ENCODE data around the gene ZNHIT3. TPM values are rescaled to one million over a fixed set of nuclear protein-coding genes. Genes with fewer than 3 reads are reported as not detected.

ZNHIT3 gene
- total and polyA plus RNA-seq, 2 of the 13 experiments (the other 11 are each of a cell fraction or from before 2014, with no cell fraction given), result 66.6 to 77.4 TPM

- TF ChIP-seq ZBTB39 (CRISPR knock-in tag; IDR thresholded peaks at IDR 0.05) (0 out of 2 replicates have a peak, but pooled peaks have one; percentile 52), RARG (CRISPR knock-in tag; IDR thresholded peaks at IDR 0.05; ENCODE audit: low read depth) (no peak), ZNF839 (CRISPR knock-in tag; IDR thresholded peaks at IDR 0.05; ENCODE audit: borderline replicate concordance) (peak; percentile 89; the same call in 1 of the 2 replicates), AKAP8 (CRISPR knock-in tag; IDR thresholded peaks at IDR 0.05) (peak; percentile 77), MLXIP (CRISPR knock-in tag; IDR thresholded peaks at IDR 0.05; ENCODE audit: borderline replicate concordance) (peak; percentile 57; the same call in 1 of the 2 replicates), EHMT2 (IDR thresholded peaks at IDR 0.05; ENCODE audit: borderline replicate concordance, low read depth, low read length) (no peak), ZNF253 (CRISPR knock-in tag; IDR thresholded peaks at IDR 0.05; ENCODE audit: borderline replicate concordance) (peak; percentile 58; the same call in 1 of the 2 replicates), MTERF4 (CRISPR knock-in tag; IDR thresholded peaks at IDR 0.05) (0 out of 2 replicates have a peak, but pooled peaks have one; percentile 4), TBX2 (CRISPR knock-in tag; IDR thresholded peaks at IDR 0.05; ENCODE audit: borderline replicate concordance) (peak; percentile 83), YY1 (IDR thresholded peaks at IDR 0.05; ENCODE audit: insufficient read depth, insufficient replicate concordance, low read depth, low read length) (peak; percentile 93), HNRNPUL1 (IDR thresholded peaks at IDR 0.05; ENCODE audit: low read depth, low read length) (no peak), BRCA1 (CRISPR knock-in tag; IDR thresholded peaks at IDR 0.05) (peak; percentile 77; the same call in 1 of the 2 replicates), SIN3B (IDR thresholded peaks at IDR 0.05; ENCODE audit: low read length) (peak; percentile 64; the same call in 1 of the 2 replicates), DR1 (CRISPR knock-in tag; IDR thresholded peaks at IDR 0.05) (peak; percentile 39), PTBP1 (IDR thresholded peaks at IDR 0.05; ENCODE audit: low read depth, low read length, poor library complexity, severe bottlenecking) (peak; percentile 89), PHF21A (CRISPR knock-in tag; IDR thresholded peaks at IDR 0.05) (peak; percentile 56; the same call in 1 of the 2 replicates), MBD4 (IDR thresholded peaks at IDR 0.05; ENCODE audit: borderline replicate concordance, low read length) (no peak), ZBTB21 (CRISPR knock-in tag; IDR thresholded peaks at IDR 0.05) (peak; percentile 45; the same call in 1 of the 2 replicates), ZBTB8A (CRISPR knock-in tag; IDR thresholded peaks at IDR 0.05; ENCODE audit: borderline replicate concordance, low read depth) (no peak)
These were observed 48.6 kb downstream of the ZNHIT3 start, which contains the start of the genes MYO19 and PIGW (continued) for GRCh38 chr17:36534840-36535668.
